HEK293T (cell line): ENCODE results near the gene LSR.

Experiments used
- CTCF ChIA-PET: fragments of 350-600 bp; formaldehyde crosslinking; extraction: SDS; loops from one replicate; lab custom pipeline; 2021; ENCODE audit warnings: antibody characterized with exemption, inconsistent platforms; lab: Yijun Ruan, JAX
- POLR2A ChIA-PET: fragments of 350-600 bp; formaldehyde crosslinking; extraction: SDS; loops from one replicate; lab custom pipeline; 2020; ENCODE audit warnings: antibody characterized with exemption, inconsistent platforms; lab: Yijun Ruan, JAX
- DNase-seq: peaks from one replicate; pipeline ENCODE4 v3.0.0; 2012; ENCODE audit warnings: mixed read lengths; ENCODE audit errors: extremely low spot score
- ARNT ChIP-seq: fragments of 450-650 bp; IDR thresholded peaks from 2 replicates; pipeline ENCODE4 v1.6.1; 2017; ENCODE audit warnings: mild to moderate bottlenecking
- BHLHE40 ChIP-seq: fragments of 450-650 bp; IDR thresholded peaks from 2 replicates; pipeline ENCODE4 v1.6.1; 2016; ENCODE audit warnings: mild to moderate bottlenecking, moderate library complexity, borderline replicate concordance
- CTBP1 ChIP-seq: fragments of 450-650 bp; IDR thresholded peaks from 2 replicates; pipeline ENCODE4 v1.6.1; 2016; ENCODE audit warnings: borderline replicate concordance
- ELF4 ChIP-seq: fragments of 450-650 bp; IDR thresholded peaks from 2 replicates; pipeline ENCODE4 v1.6.1; 2017; ENCODE audit warnings: antibody characterized with exemption
- FOXA1 ChIP-seq: fragments of 450-650 bp; IDR thresholded peaks from 2 replicates; pipeline ENCODE4 v1.6.1; 2016; ENCODE audit warnings: mild to moderate bottlenecking
- FOXK2 ChIP-seq: fragments of 450-650 bp; IDR thresholded peaks from 2 replicates; pipeline ENCODE4 v1.6.1; 2016; ENCODE audit warnings: mild to moderate bottlenecking
- FOXM1 ChIP-seq: fragments of 450-650 bp; IDR thresholded peaks from 2 replicates; pipeline ENCODE4 v1.6.1; 2017; ENCODE audit warnings: mild to moderate bottlenecking, borderline replicate concordance
- HDGF ChIP-seq: fragments of 450-650 bp; IDR thresholded peaks from 2 replicates; pipeline ENCODE4 v1.6.1; 2017; ENCODE audit warnings: antibody characterized with exemption, borderline replicate concordance
- L3MBTL2 ChIP-seq: fragments of 450-650 bp; conservative IDR thresholded peaks from 2 replicates; pipeline ENCODE4 v1.6.1; 2016; ENCODE audit warnings: mild to moderate bottlenecking
- LEF1 ChIP-seq: fragments of 450-650 bp; IDR thresholded peaks from 2 replicates; pipeline ENCODE4 v1.6.1; 2017; ENCODE audit warnings: mild to moderate bottlenecking, borderline replicate concordance
- NFRKB ChIP-seq: fragments of 450-650 bp; IDR thresholded peaks from 2 replicates; pipeline ENCODE4 v1.6.1; 2016; ENCODE audit warnings: mild to moderate bottlenecking, moderate library complexity
- SP1 ChIP-seq: fragments of 450-650 bp; IDR thresholded peaks from 2 replicates; pipeline ENCODE4 v1.6.1; 2017
- SUZ12 ChIP-seq: fragments of 450-650 bp; IDR thresholded peaks from 2 replicates; pipeline ENCODE4 v1.6.1; 2016; ENCODE audit warnings: mild to moderate bottlenecking
- TARDBP ChIP-seq: fragments of 450-650 bp; IDR thresholded peaks from 2 replicates; pipeline ENCODE4 v1.6.1; 2016
- ZNF384 ChIP-seq: fragments of 450-650 bp; IDR thresholded peaks from 2 replicates; pipeline ENCODE4 v1.6.1; 2016
- TF ChIP-seq, protein P1 (sequence below): fragments of 450-650 bp; IDR thresholded peaks from 2 replicates; pipeline ENCODE4 v1.6.1; 2016

The LSR gene

DNA sequence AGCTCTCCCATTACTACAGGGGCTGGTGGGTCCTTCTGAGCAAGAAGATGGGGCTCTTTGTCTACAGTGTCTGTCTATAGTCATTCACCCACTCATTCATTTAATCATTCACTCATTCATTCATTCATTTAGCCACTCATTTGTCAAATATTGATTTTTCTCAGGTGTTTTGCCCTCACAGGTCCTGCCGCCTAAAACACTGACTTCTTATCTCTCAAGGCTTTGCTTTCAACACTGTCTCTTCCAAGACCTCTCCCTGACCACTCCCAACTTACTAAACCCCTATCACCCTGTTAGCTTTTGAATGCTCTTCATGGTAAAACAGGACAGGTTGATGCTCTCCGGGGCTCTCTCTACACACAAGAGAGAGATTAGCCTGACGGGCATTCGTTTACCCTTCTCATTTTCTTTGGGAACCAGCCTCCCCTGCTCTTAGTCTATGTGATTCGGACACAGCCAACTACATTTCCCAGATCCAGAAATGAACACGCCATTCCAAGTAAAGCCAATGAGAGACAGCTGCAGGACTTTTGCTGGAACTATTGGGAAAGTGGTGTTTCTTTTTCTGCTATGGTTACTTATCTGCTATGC is 43.0 kb upstream of the LSR start:
- ChIA-PET POLR2A (interaction anchor here (0.9 kb wide), 1 partner anchor 60 kb away, joined by 3 read pairs; no protein-coding TSS in a partner anchor), CTCF (no interaction called here)
- TF ChIP-seq ZNF384 (no peak), BHLHE40 (no peak), SUZ12 (no peak), FOXM1 (no peak), FOXK2 (no peak), ARNT (no peak), TARDBP (no peak), CTBP1 (no peak), LEF1 (no peak), NFRKB (no peak), L3MBTL2 (no peak), HDGF (no peak), FOXA1 (no peak), SP1 (no peak), ELF4 (no peak)
- TF ChIP-seq, protein P1, sequence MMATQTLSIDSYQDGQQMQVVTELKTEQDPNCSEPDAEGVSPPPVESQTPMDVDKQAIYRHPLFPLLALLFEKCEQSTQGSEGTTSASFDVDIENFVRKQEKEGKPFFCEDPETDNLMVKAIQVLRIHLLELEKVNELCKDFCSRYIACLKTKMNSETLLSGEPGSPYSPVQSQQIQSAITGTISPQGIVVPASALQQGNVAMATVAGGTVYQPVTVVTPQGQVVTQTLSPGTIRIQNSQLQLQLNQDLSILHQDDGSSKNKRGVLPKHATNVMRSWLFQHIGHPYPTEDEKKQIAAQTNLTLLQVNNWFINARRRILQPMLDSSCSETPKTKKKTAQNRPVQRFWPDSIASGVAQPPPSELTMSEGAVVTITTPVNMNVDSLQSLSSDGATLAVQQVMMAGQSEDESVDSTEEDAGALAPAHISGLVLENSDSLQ, result no peak
- DNase-seq, result no peak

DNA sequence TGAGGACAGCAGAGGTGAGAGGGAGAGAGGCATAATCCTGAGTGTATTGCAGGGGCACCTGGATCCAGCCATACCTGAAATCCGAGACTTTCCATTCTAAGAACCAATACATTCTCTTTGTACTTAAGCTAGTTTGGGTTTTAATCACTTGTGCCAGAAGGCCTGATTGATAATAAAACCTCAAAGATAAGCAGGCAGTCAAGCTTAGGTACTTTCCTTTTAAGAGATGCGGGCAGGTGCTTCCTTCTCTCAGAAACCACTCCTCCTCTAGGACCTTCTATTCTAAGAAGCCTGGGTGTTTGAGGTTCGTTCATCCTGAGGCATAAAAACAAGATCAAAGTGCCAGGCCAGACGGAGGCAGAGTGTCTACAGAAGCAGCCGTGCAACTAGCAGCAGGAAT is 42.4 kb upstream of the LSR start:
- DNase-seq, result no peak
- TF ChIP-seq LEF1, result no peak
- TF ChIP-seq TARDBP, result no peak
- no peak for TF ChIP-seq FOXA1
- TF ChIP-seq SUZ12, result no peak
- TF ChIP-seq L3MBTL2, result no peak
- no peak for TF ChIP-seq HDGF
- TF ChIP-seq NFRKB, result no peak
- TF ChIP-seq, protein P1, result no peak
- no peak for TF ChIP-seq FOXM1
- no peak for TF ChIP-seq FOXK2
- no peak for TF ChIP-seq ELF4
- TF ChIP-seq ARNT, result no peak
- no peak for TF ChIP-seq CTBP1
- TF ChIP-seq ZNF384, result no peak
- CTCF ChIA-PET, result no interaction called here
- POLR2A ChIA-PET, result no interaction called here

DNA sequence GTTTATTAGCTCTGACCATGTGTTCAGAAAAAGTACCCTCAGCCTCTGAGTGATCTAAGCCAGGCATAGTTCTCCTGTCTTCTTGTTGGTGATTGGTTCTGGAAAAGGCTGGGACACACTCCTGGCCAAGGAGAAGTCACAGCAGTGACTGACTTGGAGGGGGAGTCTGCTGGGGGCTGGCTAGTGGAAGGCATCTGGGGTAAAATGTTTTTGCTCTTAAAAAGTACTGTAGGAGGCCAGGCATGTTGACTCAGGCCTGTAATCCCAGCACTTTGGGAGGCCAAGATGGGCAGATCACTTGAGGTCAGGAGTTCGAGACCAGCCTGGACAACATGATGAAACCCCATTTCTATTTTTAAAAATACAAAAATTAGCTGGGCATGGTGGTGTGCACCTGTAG is 41.9 kb upstream of the LSR start:
- DNase-seq, result no peak
- TF ChIP-seq CTBP1 (no peak), SP1 (no peak), FOXA1 (no peak), LEF1 (no peak), ELF4 (no peak), SUZ12 (no peak), NFRKB (no peak), HDGF (no peak), ARNT (no peak), FOXM1 (no peak), ZNF384 (no peak), BHLHE40 (no peak)
- TF ChIP-seq, protein P1, result no peak
- ChIA-PET CTCF (no interaction called here), POLR2A (no interaction called here)

DNA sequence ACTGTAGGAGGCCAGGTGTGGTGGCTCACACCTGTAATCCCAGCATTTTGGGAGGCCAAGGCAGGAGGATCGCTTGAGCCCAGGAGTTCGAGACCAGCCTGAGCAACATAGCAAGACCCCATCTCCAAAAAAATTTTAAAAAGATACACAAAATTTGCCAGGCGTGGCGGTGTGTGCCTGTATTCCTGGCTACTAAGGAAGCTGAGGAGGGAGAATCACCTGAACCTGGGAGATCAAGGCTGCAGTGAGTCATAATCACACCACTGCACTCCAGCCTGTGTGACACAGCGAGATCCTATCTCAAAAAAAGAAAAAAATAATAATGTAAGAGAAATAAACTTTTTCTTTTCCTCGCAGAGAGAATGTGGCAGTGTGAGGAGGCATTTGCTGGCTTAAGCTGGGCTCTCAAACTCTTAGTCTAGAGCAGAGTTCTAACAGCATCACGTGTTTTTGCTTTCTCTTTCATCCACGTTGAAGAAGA is 41.4 kb upstream of the LSR start:
- POLR2A ChIA-PET, result no interaction called here
- DNase-seq, result no peak

DNA sequence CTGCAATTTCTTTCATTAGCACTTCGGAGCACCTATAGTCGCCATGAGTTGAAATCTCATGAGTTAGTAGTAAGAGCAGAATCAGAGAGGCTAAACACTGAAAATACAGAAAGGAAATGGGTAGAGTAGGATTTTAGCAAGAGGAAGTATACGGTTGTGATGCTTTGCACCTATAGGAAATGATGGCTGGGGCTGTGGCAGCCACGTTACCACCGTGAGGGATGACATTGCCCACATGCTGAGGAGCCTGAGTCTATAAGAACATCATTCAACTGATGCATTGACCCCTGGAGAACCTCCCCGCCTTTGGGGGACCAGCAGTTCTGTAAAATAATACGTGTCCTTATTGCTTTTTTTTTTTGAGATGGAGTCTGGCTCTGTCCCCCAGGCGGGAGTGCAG is 40.7 kb upstream of the LSR start:
- CTCF ChIA-PET, result no interaction called here
- DNase-seq, result no peak
- TF ChIP-seq HDGF (no peak), SUZ12 (no peak), FOXK2 (no peak), ARNT (no peak), ZNF384 (no peak), SP1 (no peak), ELF4 (no peak)
- TF ChIP-seq, protein P1, result no peak
- POLR2A ChIA-PET, result no interaction called here

More for the DNA sequence above, 41.4 kb upstream of the LSR start:
- CTCF ChIA-PET, result no interaction called here
- no peak for TF ChIP-seq TARDBP

DNA sequence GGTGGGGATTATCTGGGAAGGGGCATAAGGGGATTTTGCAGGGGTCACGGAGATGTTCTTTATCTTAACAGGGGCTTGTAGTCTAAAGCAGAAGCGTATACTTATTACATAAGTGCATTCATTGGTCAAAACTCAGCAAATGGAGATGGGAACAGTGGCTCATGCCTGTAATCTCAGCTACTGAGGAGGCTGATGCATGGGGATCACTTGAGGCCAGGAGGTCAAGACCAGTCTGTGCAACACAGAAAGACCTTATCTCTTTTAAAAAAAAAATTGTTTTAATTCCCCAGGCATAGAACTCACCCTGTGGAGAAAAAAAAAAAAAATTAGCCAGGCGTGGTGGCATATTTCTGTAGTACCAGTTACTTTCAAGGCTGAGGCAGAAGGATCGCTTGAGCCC is 39.2 kb upstream of the LSR start:
- TF ChIP-seq ARNT, result no peak
- TF ChIP-seq, protein P1, result no peak
- ChIA-PET POLR2A (no interaction called here), CTCF (no interaction called here)
- DNase-seq, result no peak
